ENCODE results near the gene VWCE.

Gene VWCE

GRCh38 chr11:61281581-61282250, 13.4 kb downstream of the VWCE start:
- H3K4me3 ChIP-seq (replicated peaks; ENCODE audit: low read depth, low read length): no peak overlapping the region
- DNase-seq (ENCODE audit: extremely low read depth, low read depth): no peak
- TF ChIP-seq CTCF (IDR thresholded peaks at IDR 0.05; ENCODE audit: low read depth, low read length, missing control alignments): no peak

- no peak for TF ChIP-seq CTCF (IDR thresholded peaks at IDR 0.05; ENCODE audit: low read depth, low read length, missing control alignments)
- DNase-seq (ENCODE audit: extremely low read depth, low read depth): no peak
- H3K4me3 ChIP-seq (replicated peaks; ENCODE audit: low read depth, low read length): no peak overlapping the region
These were observed 14.1 kb downstream of the VWCE start for GRCh38 chr11:61280883-61281580.

- TF ChIP-seq CTCF (IDR thresholded peaks at IDR 0.05; ENCODE audit: low read depth, low read length, missing control alignments): no peak
- H3K4me3 ChIP-seq (replicated peaks; ENCODE audit: low read depth, low read length): no peak overlapping the region
- DNase-seq (ENCODE audit: extremely low read depth, low read depth): no peak
These were observed 15.0 kb downstream of the VWCE start for GRCh38 chr11:61279934-61280659.

GRCh38 chr11:61278001-61278470, 17.1 kb downstream of the VWCE start:
- DNase-seq (ENCODE audit: extremely low read depth, low read depth): no peak
- no peak overlapping the region for H3K4me3 ChIP-seq (replicated peaks; ENCODE audit: low read depth, low read length)
- no peak for TF ChIP-seq CTCF (IDR thresholded peaks at IDR 0.05; ENCODE audit: low read depth, low read length, missing control alignments)

- no peak for DNase-seq (ENCODE audit: extremely low read depth, low read depth)
- no peak for TF ChIP-seq CTCF (IDR thresholded peaks at IDR 0.05; ENCODE audit: low read depth, low read length, missing control alignments)
- no peak overlapping the region for H3K4me3 ChIP-seq (replicated peaks; ENCODE audit: low read depth, low read length)
These were observed 17.7 kb downstream of the VWCE start for GRCh38 chr11:61277186-61278000.

GRCh38 chr11:61275191-61275590, 19.9 kb downstream of the VWCE start:
- TF ChIP-seq CTCF (IDR thresholded peaks at IDR 0.05; ENCODE audit: low read depth, low read length, missing control alignments): no peak
- DNase-seq (ENCODE audit: extremely low read depth, low read depth): no peak
- no peak overlapping the region for H3K4me3 ChIP-seq (replicated peaks; ENCODE audit: low read depth, low read length)

Data from HFF-Myc (cell line).